ENCODE measurements around the gene CT55.
"Not testable (repeated sequence)": the region's sequence is repeated elsewhere in the genome, so short reads cannot be mapped to it uniquely, and the experiment has no call there.

The CT55 gene

DNA sequence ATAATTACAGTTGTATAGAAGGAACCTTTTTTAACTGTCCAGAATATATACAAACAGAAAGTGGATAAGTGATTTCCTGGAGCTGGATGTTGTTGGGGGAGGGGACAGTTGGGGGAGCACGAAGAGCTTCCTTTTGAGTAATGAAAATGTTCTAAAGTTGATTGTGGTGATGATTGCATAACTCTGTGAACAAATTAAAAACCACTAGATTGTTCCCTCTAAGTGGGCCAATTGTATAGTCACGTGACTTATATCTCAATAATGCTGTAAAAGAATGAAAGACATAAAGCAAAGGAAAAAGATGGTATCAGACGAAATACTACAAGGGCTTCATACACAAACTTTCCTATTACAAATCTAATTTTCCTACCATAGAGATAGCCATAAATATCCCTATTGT is 2.7 kb downstream of the CT55 start:
- Histone ChIP-seq H3K36me3 (no peaks in the 10 kb centered on the region), H3K4me3 (ENCODE audit: low read depth, low read length) (no peak overlapping the region), H3K4me1 (no peaks in the 10 kb centered on the region), H3K9me3 (no peaks in the 10 kb centered on the region), H3K27me3 (no peaks in the 10 kb centered on the region)
- no peak for DNase-seq
- TF ChIP-seq, protein P1, sequence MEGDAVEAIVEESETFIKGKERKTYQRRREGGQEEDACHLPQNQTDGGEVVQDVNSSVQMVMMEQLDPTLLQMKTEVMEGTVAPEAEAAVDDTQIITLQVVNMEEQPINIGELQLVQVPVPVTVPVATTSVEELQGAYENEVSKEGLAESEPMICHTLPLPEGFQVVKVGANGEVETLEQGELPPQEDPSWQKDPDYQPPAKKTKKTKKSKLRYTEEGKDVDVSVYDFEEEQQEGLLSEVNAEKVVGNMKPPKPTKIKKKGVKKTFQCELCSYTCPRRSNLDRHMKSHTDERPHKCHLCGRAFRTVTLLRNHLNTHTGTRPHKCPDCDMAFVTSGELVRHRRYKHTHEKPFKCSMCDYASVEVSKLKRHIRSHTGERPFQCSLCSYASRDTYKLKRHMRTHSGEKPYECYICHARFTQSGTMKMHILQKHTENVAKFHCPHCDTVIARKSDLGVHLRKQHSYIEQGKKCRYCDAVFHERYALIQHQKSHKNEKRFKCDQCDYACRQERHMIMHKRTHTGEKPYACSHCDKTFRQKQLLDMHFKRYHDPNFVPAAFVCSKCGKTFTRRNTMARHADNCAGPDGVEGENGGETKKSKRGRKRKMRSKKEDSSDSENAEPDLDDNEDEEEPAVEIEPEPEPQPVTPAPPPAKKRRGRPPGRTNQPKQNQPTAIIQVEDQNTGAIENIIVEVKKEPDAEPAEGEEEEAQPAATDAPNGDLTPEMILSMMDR (IDR thresholded peaks at IDR 0.05; ENCODE audit: low read depth, low read length), result no peak

DNA sequence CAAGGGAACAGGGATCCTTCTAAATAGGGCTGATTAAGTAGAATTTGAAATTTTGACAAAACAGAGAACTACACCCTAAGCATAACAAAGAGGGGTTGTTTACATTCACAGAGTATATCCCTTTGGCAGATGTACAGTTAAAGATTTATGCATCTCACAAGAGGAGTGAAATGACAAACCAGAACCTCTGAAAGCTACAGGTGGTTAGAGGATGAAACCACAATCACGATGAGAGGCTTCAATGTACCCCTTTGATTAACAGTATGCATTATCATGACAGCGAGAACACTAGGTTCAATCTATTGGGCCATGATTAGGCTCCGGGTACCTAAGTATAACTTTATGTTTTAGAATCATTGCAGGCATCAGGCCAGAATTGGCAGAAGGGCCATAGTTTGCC is 16.5 kb downstream of the CT55 start:
- not testable (repeated sequence) for DNase-seq

DNA sequence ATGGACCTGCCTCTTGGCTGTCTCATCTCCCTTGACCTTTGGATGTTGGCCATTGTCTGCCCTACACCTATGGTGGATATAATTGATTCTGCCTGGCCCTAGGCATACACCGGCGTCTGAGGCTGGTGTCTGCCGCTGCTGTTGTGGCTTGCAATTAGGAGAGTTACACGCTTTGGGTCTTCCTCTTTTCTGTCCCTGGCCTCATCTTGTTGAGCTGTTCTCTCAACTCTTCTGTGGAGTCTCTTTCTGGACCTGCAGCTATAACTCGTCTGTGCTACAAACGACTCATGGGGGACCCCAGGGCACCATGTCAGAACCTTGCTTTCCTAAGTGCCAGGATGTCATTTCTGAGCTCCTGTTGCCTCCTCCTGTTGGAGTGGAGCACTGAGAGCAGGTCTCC is 45.1 kb downstream of the CT55 start:
- H3K27me3 ChIP-seq; H3K4me1 ChIP-seq; H3K4me3 ChIP-seq (ENCODE audit: low read depth, low read length); DNase-seq; H3K9me3 ChIP-seq; H3K36me3 ChIP-seq: not testable (repeated sequence)

More for the DNA sequence above, 16.5 kb downstream of the CT55 start:
- not testable (repeated sequence) for H3K36me3 ChIP-seq; H3K4me1 ChIP-seq; H3K27me3 ChIP-seq; H3K4me3 ChIP-seq (ENCODE audit: low read depth, low read length); H3K9me3 ChIP-seq

DNA sequence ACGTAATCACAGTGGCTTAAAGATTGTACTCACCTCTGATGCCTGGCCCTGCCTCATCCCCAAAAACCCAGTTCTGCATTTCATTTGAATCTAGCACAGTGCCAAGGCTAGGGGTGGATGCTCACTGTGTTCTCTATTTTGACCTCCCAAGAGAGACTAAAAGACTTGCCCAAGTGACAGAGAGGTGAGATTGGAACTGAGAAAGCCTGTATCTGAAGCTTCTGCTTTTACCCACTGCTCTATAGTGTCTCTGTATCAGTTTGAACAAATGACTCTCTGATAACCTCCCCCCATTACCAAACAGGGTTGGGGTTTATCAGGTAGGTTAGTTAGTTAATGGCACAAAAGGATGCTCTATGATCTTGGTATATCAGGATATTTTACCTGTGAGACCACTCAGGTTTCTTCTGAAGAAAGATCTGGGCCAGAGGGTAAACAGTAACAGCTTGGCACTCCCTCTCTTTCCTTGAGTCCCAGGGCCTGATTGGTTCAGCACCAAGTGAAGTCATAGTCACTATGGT is 51.1 kb downstream of the CT55 start, which contains the start of gene ETDB:
Gene ETDB, minus strand, starts transcription at position 471 of the 521 bp plus-strand sequence. CDS start 1,265 bp downstream, outside the sequence.
- not testable (repeated sequence) for H3K9me3 ChIP-seq; H3K36me3 ChIP-seq; H3K27me3 ChIP-seq; DNase-seq; H3K4me1 ChIP-seq; H3K4me3 ChIP-seq (ENCODE audit: low read depth, low read length)

DNA sequence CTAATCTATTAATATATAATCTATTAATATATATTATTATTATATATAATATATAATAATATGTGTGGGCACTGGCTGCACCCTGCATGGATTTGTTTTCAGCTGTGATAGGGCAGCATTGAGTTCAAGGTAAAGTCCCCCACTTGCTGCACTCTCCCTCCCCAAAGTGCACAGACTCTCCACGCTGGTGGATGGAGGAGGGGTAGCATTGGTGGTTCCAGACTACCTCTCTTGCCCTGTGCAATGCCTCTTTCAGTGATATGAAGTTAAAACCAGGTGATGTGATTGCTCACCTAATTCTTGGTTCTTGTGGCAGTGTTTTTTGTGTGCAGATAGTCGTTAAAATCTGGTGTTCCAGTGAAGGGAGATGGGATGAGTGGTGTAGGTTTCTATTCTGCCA is 55.1 kb downstream of the CT55 start:
- not testable (repeated sequence) for H3K36me3 ChIP-seq; DNase-seq; H3K27me3 ChIP-seq; H3K4me1 ChIP-seq; H3K9me3 ChIP-seq; H3K4me3 ChIP-seq (ENCODE audit: low read depth, low read length)

DNA sequence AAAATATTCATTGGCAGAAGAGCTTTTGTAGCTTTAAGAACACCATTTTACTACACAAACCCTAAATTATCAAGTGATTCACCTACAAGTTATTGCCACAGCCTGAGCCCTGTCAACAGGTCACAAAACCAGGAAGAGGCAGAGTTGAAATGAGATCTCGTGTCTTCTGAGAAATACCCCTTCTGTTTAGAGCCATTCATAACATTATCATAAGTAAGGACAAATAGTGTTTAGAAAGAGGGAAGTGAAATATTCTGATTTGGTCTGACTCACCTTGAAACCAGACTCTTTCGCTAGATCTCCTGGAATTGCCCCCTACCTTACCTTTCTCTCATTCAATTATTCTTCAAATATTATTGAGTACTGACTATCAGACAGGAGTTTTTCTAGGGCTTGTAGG is 56.8 kb downstream of the CT55 start:
- DNase-seq, result no peak
- no peaks in the 10 kb centered on the region for H3K9me3 ChIP-seq
- TF ChIP-seq, protein P1 (IDR thresholded peaks at IDR 0.05; ENCODE audit: low read depth, low read length), result no peak
- no peaks in the 10 kb centered on the region for H3K4me1 ChIP-seq
- no peaks in the 10 kb centered on the region for H3K27me3 ChIP-seq
- H3K36me3 ChIP-seq, result no peaks in the 10 kb centered on the region
- H3K4me3 ChIP-seq (ENCODE audit: low read depth, low read length), result no peak overlapping the region

DNA sequence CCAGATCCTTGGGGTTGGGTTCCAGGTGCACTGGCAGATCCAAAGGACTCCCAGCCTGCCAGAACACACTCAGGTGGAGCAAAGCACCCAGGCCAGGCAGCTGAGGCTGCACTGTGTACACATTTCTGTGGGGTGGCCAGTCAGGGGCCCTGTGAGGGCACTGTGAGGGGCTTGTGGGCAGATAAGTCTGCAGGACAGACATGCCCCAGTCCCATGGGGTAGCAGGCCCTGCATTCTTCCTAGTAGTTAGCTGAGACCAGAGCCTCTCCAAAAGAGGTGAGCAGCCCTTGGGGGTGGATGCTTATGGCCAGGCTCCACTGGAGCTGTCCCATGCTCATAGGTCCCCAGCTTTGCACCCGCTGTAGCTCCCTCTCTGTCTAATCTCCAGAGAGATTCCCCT is 58.5 kb downstream of the CT55 start:
- Histone ChIP-seq H3K4me3 (ENCODE audit: low read depth, low read length) (no peak overlapping the region), H3K4me1 (no peaks in the 10 kb centered on the region), H3K9me3 (no peaks in the 10 kb centered on the region), H3K36me3 (no peaks in the 10 kb centered on the region), H3K27me3 (no peaks in the 10 kb centered on the region)
- no peak for DNase-seq
- TF ChIP-seq, protein P1 (IDR thresholded peaks at IDR 0.05; ENCODE audit: low read depth, low read length), result no peak

DNA sequence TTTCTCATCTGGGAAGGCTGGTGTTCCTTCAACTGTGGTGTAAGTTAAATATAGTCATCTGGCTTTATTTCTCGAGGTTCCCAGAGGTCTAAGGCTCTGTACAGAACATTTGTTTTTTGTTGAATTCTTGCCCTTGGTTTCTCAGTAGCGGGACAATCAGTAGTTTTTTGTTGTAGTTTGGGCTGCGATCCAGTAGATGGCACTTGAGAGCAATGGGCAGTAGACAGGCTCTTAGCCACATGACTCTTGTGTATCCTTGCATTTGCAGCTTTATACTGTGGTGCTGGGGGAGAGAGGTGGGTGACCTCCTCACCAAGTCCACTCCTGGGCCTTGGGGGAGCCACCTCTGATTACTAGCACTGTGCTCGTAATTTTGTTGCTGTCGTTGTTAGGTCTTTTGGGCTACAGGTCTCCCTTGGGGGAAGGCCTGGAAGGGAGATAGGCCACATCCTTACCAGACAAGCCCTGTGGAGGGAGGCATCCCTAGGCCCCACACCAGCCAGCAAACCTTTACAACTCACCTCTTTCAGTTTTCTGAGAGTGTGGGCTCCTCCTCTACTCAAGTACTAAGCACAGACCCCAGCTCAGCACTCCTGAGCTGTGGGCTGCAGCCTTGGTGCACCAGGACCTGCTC is 59.0 kb downstream of the CT55 start:
- H3K9me3 ChIP-seq, result no peaks in the 10 kb centered on the region
- H3K4me3 ChIP-seq (ENCODE audit: low read depth, low read length), result no peak overlapping the region
- H3K36me3 ChIP-seq, result no peaks in the 10 kb centered on the region
- DNase-seq, result peak; percentile 19
- TF ChIP-seq, protein P1 (IDR thresholded peaks at IDR 0.05; ENCODE audit: low read depth, low read length), result peak; percentile 72
- H3K27me3 ChIP-seq, result no peaks in the 10 kb centered on the region
- no peaks in the 10 kb centered on the region for H3K4me1 ChIP-seq
